Spleen (tissue), 11 donors: ENCODE measurements around the gene ABCA7. TPM values are rescaled to one million over a fixed set of nuclear protein-coding genes. Genes with fewer than 3 reads are reported as not detected.

Experiments
- DNase-seq: peaks from one replicate; pipeline ENCODE4 v3.0.0-alpha.2; 2020
- H3K27ac ChIP-seq, 8 donors: fragments of 200-600 bp; sonication (generic) in 7 of 8; 1 replicate in 4 of 8; 2 replicates in 4 of 8; pipeline versions ENCODE4 v1.5.0 to v1.8.0; 2016 to 2021; ENCODE audit warnings: inconsistent platforms in 4 of 8, mild to moderate bottlenecking in 4 of 8, moderate library complexity in 1 of 8
- H3K27me3 ChIP-seq, 7 donors: fragments of 200-600 bp; sonication (generic) in 6 of 7; replicated peaks in 1 of 7; 1 replicate in 4 of 7; 2 replicates in 3 of 7; pipeline versions ENCODE4 v1.5.0 to v1.8.0; 2016 to 2021; ENCODE audit warnings: inconsistent platforms in 3 of 7, mild to moderate bottlenecking in 1 of 7
- H3K36me3 ChIP-seq, 6 donors: fragments of 200-600 bp; sonication (generic) in 5 of 6; 1 replicate in 4 of 6; 2 replicates in 2 of 6; pipeline versions ENCODE4 v1.5.0 to v1.8.0; 2016 to 2021; ENCODE audit warnings: inconsistent platforms in 2 of 6
- H3K4me1 ChIP-seq, 6 donors: fragments of 200-600 bp; sonication (generic) in 5 of 6; 1 replicate in 3 of 6; 2 replicates in 3 of 6; pipeline versions ENCODE4 v1.5.0 to v1.8.0; 2016 to 2021; ENCODE audit warnings: inconsistent platforms in 3 of 6
- H3K4me3 ChIP-seq, 8 donors: fragments of 200-600 bp; sonication (generic) in 7 of 8; 1 replicate in 4 of 8; 2 replicates in 4 of 8; pipeline versions ENCODE4 v1.5.0 to v1.8.0; 2016 to 2021; ENCODE audit warnings: inconsistent platforms in 4 of 8, mild to moderate bottlenecking in 4 of 8, moderate library complexity in 2 of 8
- H3K9me3 ChIP-seq, 8 donors: fragments of 200-600 bp; sonication (generic) in 7 of 8; 1 replicate in 4 of 8; 2 replicates in 4 of 8; pipeline versions ENCODE4 v1.5.0 to v1.8.0; 2016 to 2021; ENCODE audit warnings: inconsistent platforms in 4 of 8
- POLR2A ChIP-seq, 3 donors: fragments of 450-650 bp; IDR thresholded peaks; one replicate each; pipeline ENCODE4 v1.5.1; 2017; ENCODE audit warnings: antibody characterized with exemption in 3 of 3, mild to moderate bottlenecking in 1 of 3
- POLR2AphosphoS5 ChIP-seq, 3 donors: sonication (generic); formaldehyde crosslinking; IDR thresholded peaks; one replicate each; pipeline ENCODE4 v1.5.1; 2017; ENCODE audit warnings: antibody characterized with exemption in 3 of 3
- WGBS, 5 donors: extraction: QIAGEN DNeasy Blood & Tissue Kit in 3 of 5; methylation state at CpG; one replicate each; pipeline versions ENCODE4 v1.1.5 to v1.1.7; 2013 to 2018; 5-methylcytosine and 5-hydroxymethylcytosine counted together
- intact Hi-C: fragments of 100-400 bp; cut with DNase I; formaldehyde crosslinking; loops from one replicate; pipeline ENCODE4 v1.15.0; 2023; ENCODE audit warnings: low total_unique reads
- polyA plus RNA-seq, 3 donors: library from polyadenylated mRNA; stranded (reverse); fragments of 200-250 nt; gene quantifications; one replicate each; pipeline ENCODE4 v1.2.1, GENCODE V29; 2013
- total RNA-seq, 7 donors: library from RNA; depleted of rRNA in 3 of 7; stranded (reverse); fragments of >200 nt in 3 of 7; fragmentation: NEBNext Ultra II Directional in 4 of 7; extraction: Animal tissue kit (Norgen Biotek cat#: 25700) in 4 of 7; gene quantifications; one replicate each; pipeline versions ENCODE4 v1.1.0 to v1.2.1, GENCODE V29; 2016 to 2021
- TF ChIP-seq, protein P1 (sequence below), 11 experiments: fragments of 200-600 bp in 7 of 11; fragments of 450-650 bp in 4 of 11; sonication (generic) in 4 of 11; IDR thresholded peaks in 8 of 11; conservative IDR thresholded peaks in 3 of 11; 1 replicate in 7 of 11; 2 replicates in 4 of 11; pipeline versions ENCODE4 v1.4.0 to v1.8.0; 2016 to 2021; ENCODE audit warnings: antibody characterized with exemption in 11 of 11, inconsistent platforms in 4 of 11, mild to moderate bottlenecking in 1 of 11
- donor health status: healthy with polysubstance abuse.
- donor health status: DM: no; HTN: no; CAD: no; lungs with moderate emphysema.
- donor health status: DM: no; HTN: no; CAD: no.
- donor health status: Bipolar disorder and iron deficiency.
- donor health status: healthy.
- donor health status: DM: no; HTN: no; CAD: no.
- donor health status: DM: yes; HTN: yes; CAD: no.

Gene ABCA7
- total and polyA plus RNA-seq, 10 donors, result 64.6 to 197 (median 102) TPM

DNA sequence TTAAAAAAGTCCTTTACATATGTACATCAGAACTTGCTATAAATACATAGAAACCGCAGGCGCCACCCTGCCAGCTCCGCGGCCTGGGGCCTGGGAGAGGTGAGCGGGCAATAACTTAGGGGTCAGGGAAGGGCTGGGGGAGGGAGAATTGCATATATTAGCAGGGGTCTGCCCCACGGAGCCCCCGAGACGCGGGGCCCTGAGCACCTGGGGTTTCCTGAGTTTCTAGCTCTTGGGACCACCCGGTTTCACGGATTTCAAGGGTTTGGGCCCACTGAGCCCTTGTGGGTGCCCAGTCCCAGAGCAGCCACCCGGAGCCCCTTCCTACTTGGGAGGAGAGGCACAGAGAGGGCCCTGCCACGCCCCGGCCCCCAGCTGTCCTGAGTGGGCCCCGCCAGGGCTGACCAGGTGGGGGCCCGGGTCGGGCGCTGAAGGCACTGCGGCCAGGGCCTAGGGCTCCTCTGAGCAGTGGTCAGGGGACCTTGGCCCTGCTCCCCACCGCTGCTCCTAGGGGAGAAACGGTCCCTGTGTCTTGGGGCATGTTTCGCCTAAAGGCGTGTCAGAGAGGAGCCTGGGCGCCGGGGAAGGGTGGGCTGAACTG lies 67.9 kb downstream of the ABCA7 start:
- Histone ChIP-seq H3K4me1 (peaks cover 7 to 59% (median 46%) of the 10 kb centered on the region in 6 donors), H3K4me3 (no peak overlapping the region), H3K9me3 (no peaks in the 10 kb centered on the region), H3K36me3 (peaks cover 3 to 75% (median 64%) of the 10 kb centered on the region in 6 donors), H3K27ac (peak overlapping the region in 5 of 8 donors; percentile 1 to 98 (median 95)), H3K27me3 (no peaks in the 10 kb centered on the region)
- peak; percentile 82 for DNase-seq
- peak in 2 of 3 donors; percentile 10 to 74 for TF ChIP-seq POLR2AphosphoS5 (IDR thresholded peaks at IDR 0.05)
- no peak for TF ChIP-seq POLR2A (IDR thresholded peaks at IDR 0.05)
- TF ChIP-seq, protein P1, sequence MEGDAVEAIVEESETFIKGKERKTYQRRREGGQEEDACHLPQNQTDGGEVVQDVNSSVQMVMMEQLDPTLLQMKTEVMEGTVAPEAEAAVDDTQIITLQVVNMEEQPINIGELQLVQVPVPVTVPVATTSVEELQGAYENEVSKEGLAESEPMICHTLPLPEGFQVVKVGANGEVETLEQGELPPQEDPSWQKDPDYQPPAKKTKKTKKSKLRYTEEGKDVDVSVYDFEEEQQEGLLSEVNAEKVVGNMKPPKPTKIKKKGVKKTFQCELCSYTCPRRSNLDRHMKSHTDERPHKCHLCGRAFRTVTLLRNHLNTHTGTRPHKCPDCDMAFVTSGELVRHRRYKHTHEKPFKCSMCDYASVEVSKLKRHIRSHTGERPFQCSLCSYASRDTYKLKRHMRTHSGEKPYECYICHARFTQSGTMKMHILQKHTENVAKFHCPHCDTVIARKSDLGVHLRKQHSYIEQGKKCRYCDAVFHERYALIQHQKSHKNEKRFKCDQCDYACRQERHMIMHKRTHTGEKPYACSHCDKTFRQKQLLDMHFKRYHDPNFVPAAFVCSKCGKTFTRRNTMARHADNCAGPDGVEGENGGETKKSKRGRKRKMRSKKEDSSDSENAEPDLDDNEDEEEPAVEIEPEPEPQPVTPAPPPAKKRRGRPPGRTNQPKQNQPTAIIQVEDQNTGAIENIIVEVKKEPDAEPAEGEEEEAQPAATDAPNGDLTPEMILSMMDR (IDR thresholded peaks at IDR 0.05 in 8 of 11, conservative IDR thresholded peaks at IDR 0.05 in 3 of 11), result no peak
- intact Hi-C loops, result no loop called here
- 83 to 91% (median 87%) methylated on average over 15 to 25 of the region's 25 CpGs for WGBS, 5 donors

DNA sequence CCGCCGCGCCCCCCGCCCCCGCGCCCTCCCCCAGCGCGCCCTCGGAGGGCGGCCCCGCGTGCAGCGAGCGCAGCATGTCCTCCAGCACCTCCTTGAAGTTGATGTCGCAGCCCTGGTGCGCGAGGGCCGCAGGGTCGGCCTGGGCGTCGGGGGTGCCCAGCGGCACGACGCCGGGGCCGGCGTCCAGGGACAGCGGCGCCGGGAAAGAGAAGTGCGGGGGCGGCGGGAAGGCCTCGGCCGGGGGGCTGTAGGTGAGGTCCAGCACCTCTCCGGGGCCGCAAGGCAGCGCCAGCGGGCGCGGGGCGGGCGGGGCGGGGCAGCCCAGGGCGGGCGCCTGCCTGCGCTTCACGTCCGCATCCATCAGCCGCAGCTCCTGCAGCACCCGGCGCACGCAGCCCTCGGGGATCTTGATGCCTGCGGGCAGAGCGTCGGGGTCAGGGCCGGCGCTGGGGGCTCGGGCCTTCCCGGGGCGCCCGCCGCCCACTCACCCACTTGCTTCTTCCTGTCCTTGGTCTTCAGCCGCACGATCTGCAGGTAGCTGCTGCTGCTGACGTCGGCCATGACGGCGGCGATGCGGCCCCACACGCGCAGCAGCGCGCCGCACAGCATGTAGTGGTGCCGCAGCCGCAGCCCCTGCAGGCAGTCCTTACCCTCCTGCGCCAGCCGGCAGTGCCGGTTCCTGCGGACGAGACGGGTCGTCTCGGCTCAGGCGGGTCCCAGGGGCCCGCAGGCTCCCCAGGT lies 68.6 kb downstream of the ABCA7 start:
- Histone ChIP-seq H3K4me3 (no peak overlapping the region), H3K27ac (peak overlapping the region in 1 of 8 donors; percentile 95), H3K4me1 (peaks cover 12 to 59% (median 46%) of the 10 kb centered on the region in 6 donors), H3K36me3 (peaks cover 3 to 82% (median 70%) of the 10 kb centered on the region in 6 donors), H3K27me3 (no peaks in the 10 kb centered on the region), H3K9me3 (no peaks in the 10 kb centered on the region)
- WGBS, 5 donors, result 93 to 96% (median 94%) methylated on average over 44 to 89 of the region's 89 CpGs
- DNase-seq, result no peak
- intact Hi-C loops, result no loop called here
- TF ChIP-seq POLR2A (IDR thresholded peaks at IDR 0.05) (no peak), POLR2AphosphoS5 (IDR thresholded peaks at IDR 0.05) (peak in 2 of 3 donors; percentile 27 to 59)

- H3K27ac ChIP-seq, result no peak overlapping the region
These were observed 69.2 kb downstream of the ABCA7 start for GRCh38 chr19:1109032-1109551.

More at GRCh38 chr19:1109032-1109551, 69.2 kb downstream of the ABCA7 start:
- H3K4me1 ChIP-seq, result peaks cover 17 to 64% (median 50%) of the 10 kb centered on the region in 6 donors
- 83 to 94% (median 91%) methylated on average over 35 to 48 of the region's 48 CpGs for WGBS, 5 donors
- intact Hi-C loops, result no loop called here
- TF ChIP-seq, protein P1 (IDR thresholded peaks at IDR 0.05 in 8 of 11, conservative IDR thresholded peaks at IDR 0.05 in 3 of 11), result no peak
- peak; percentile 42 to 84 (median 61) for TF ChIP-seq POLR2AphosphoS5 (IDR thresholded peaks at IDR 0.05)
- DNase-seq, result peak; percentile 79
- H3K27me3 ChIP-seq, result no peaks in the 10 kb centered on the region
- peaks cover 3 to 88% (median 76%) of the 10 kb centered on the region in 6 donors for H3K36me3 ChIP-seq
- H3K9me3 ChIP-seq, result no peaks in the 10 kb centered on the region
- H3K4me3 ChIP-seq, result no peak overlapping the region
